ENCODE measurements around the gene SEMA5B.

- TF ChIP-seq CTCF (IDR thresholded peaks at IDR 0.05; ENCODE audit: low read length) (no peak), EZH2 (IDR thresholded peaks at IDR 0.05; ENCODE audit: borderline replicate concordance, low read length) (no peak)
Observed at GRCh38 chr3:123006609-123007008, 21.0 kb downstream of the SEMA5B start.
